ENCODE measurements around the gene EDA.

EDA gene

DNA sequence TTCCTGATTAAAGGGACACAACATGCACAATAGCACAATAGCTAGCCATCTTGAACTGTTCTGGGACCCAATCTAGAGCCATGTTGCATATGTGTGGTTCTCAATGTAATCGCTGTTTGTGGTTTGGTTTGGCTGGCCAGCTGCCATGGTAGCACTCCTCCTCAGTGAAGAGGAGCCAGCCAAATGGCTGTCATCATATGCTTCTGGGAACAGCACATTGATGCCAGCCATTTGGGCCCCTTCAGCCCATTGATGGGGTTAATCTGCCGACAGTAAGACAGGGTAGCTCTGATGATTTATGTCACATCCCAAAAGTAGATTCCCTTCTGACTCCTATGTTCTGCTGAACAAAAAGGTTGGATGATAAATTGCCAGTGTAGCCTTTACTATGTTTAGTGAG, 385.4 kb downstream of the EDA start:
- no peak overlapping the region for H3K27ac ChIP-seq
- no peak overlapping the region for H3K4me3 ChIP-seq
- DNase-seq (ENCODE audit: low spot score): no peak
- TF ChIP-seq, protein P1, sequence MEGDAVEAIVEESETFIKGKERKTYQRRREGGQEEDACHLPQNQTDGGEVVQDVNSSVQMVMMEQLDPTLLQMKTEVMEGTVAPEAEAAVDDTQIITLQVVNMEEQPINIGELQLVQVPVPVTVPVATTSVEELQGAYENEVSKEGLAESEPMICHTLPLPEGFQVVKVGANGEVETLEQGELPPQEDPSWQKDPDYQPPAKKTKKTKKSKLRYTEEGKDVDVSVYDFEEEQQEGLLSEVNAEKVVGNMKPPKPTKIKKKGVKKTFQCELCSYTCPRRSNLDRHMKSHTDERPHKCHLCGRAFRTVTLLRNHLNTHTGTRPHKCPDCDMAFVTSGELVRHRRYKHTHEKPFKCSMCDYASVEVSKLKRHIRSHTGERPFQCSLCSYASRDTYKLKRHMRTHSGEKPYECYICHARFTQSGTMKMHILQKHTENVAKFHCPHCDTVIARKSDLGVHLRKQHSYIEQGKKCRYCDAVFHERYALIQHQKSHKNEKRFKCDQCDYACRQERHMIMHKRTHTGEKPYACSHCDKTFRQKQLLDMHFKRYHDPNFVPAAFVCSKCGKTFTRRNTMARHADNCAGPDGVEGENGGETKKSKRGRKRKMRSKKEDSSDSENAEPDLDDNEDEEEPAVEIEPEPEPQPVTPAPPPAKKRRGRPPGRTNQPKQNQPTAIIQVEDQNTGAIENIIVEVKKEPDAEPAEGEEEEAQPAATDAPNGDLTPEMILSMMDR (IDR thresholded peaks at IDR 0.05): no peak

DNA sequence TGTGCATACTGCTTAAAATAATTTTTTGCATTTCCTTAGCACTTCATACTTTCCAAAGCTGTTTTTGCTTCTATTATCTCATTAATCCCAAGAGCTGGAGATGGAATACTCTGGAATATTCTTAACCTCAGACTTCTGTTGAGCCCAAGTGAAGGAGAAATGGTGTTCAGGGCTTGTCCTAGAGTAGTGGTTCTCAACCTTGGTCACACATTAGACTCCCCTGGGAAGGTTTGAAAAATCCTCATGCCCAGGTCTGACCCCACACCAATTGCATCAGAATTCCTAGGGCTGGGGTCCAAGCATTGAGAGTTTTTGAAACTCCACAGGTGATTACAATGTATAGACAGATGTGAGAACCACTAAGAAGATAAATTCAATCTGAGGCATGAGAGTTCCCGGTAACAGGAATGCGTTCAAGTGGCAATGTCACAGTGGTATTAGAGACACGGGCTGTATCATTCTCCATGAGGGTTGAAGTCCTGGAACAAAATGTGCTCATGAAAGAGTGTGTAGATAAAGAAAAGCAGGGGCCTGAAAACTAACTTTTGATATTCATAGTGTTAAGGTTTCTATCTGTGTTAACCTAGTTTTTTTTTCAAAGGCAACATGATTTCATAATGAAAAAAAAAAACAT, 385.9 kb downstream of the EDA start:
- H3K27ac ChIP-seq: no peak overlapping the region
- TF ChIP-seq, protein P1 (IDR thresholded peaks at IDR 0.05): no peak
- no peak for DNase-seq (ENCODE audit: low spot score)
- no peak overlapping the region for H3K4me3 ChIP-seq

GRCh38 chrX:70007946-70008345, 392.0 kb downstream of the EDA start:
- TF ChIP-seq, protein P1 (IDR thresholded peaks at IDR 0.05): no peak
- H3K4me3 ChIP-seq: no peak overlapping the region
- DNase-seq (ENCODE audit: low spot score): no peak
- H3K27ac ChIP-seq: no peak overlapping the region

- no peak overlapping the region for H3K4me3 ChIP-seq
- TF ChIP-seq, protein P1 (IDR thresholded peaks at IDR 0.05): no peak
- DNase-seq (ENCODE audit: low spot score): no peak
- H3K27ac ChIP-seq: no peak overlapping the region
Measured at GRCh38 chrX:70009049-70009448, 393.1 kb downstream of the EDA start.

GRCh38 chrX:70009970-70010369, 394.1 kb downstream of the EDA start:
- Histone ChIP-seq H3K27ac (no peak overlapping the region), H3K4me3 (no peak overlapping the region)
- TF ChIP-seq, protein P1 (IDR thresholded peaks at IDR 0.05): no peak
- no peak for DNase-seq (ENCODE audit: low spot score)

DNA sequence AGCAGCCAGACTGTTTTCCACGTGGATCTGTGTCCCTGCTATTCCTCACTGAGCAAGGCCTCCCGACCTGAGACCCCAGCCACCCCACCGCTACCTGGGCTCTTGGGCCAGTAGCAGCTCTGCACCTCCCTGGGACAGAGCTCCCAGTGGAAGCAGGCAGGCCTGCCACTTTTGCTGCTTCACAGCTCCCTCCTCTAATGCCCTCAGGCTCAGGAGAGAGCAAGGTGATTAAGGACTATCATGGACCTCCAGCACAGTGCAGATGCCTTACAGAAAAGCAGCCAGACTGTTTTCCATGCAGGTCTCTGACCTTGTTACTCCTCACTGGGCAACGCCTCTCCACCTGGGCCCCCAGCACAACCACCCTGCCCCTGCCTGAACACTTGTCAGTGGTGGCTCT, 396.8 kb downstream of the EDA start:
- TF ChIP-seq, protein P1 (IDR thresholded peaks at IDR 0.05): no peak
- Histone ChIP-seq H3K27ac (no peak overlapping the region), H3K4me3 (no peak overlapping the region)
- no peak for DNase-seq (ENCODE audit: low spot score)

Measured in coronary artery (tissue), 2 donors.